KOPT-K1 (cell line): ENCODE measurements around the gene RORC.

ENCODE experiments used
- H3K27ac ChIP-seq: fragments of 200-600 bp; sonication (generic); 2 replicates; pipeline ENCODE4 v1.5.1; 2016; ENCODE audit warnings: antibody characterized with exemption, mild to moderate bottlenecking, low read depth, low read length; ENCODE audit not compliant: poor library complexity, severe bottlenecking
- H3K36me3 ChIP-seq: fragments of 200-600 bp; sonication (generic); 2 replicates; pipeline ENCODE4 v1.5.1; 2017; ENCODE audit warnings: antibody characterized with exemption, mild to moderate bottlenecking, low read length, moderate library complexity; ENCODE audit not compliant: insufficient read depth
- H3K9me3 ChIP-seq: fragments of 200-600 bp; sonication (generic); 2 replicates; pipeline ENCODE4 v1.5.1; 2017; ENCODE audit warnings: antibody characterized with exemption, low read length, mild to moderate bottlenecking; ENCODE audit not compliant: insufficient read depth, poor library complexity, severe bottlenecking

RORC gene

GRCh38 chr1:151838222-151839081, 6.8 kb upstream of the RORC start:
- Histone ChIP-seq H3K36me3 (no peaks in the 10 kb centered on the region), H3K9me3 (no peaks in the 10 kb centered on the region), H3K27ac (no peak overlapping the region)

GRCh38 chr1:151837884-151838221, 6.3 kb upstream of the RORC start:
- Histone ChIP-seq H3K9me3 (no peaks in the 10 kb centered on the region), H3K27ac (no peak overlapping the region), H3K36me3 (no peaks in the 10 kb centered on the region)

GRCh38 chr1:151837197-151837596, 5.6 kb upstream of the RORC start:
- Histone ChIP-seq H3K27ac (no peak overlapping the region), H3K9me3 (no peaks in the 10 kb centered on the region), H3K36me3 (no peaks in the 10 kb centered on the region)

GRCh38 chr1:151835596-151835995, 4.0 kb upstream of the RORC start:
- H3K27ac ChIP-seq, result no peak overlapping the region
- H3K9me3 ChIP-seq, result no peaks in the 10 kb centered on the region
- H3K36me3 ChIP-seq, result no peaks in the 10 kb centered on the region

- Histone ChIP-seq H3K36me3 (no peaks in the 10 kb centered on the region), H3K27ac (no peak overlapping the region), H3K9me3 (no peaks in the 10 kb centered on the region)
Measured at GRCh38 chr1:151834239-151834638, 2.6 kb upstream of the RORC start.

GRCh38 chr1:151833172-151833900, 1.7 kb upstream of the RORC start:
- Histone ChIP-seq H3K9me3 (no peaks in the 10 kb centered on the region), H3K36me3 (no peaks in the 10 kb centered on the region), H3K27ac (no peak overlapping the region)

- no peaks in the 10 kb centered on the region for H3K9me3 ChIP-seq
- H3K27ac ChIP-seq, result no peak overlapping the region
- no peaks in the 10 kb centered on the region for H3K36me3 ChIP-seq
Measured at GRCh38 chr1:151832318-151832980, 847 bp upstream of the RORC start.

GRCh38 chr1:151831256-151831591, 378 bp downstream of the RORC start:
- no peaks in the 10 kb centered on the region for H3K9me3 ChIP-seq
- H3K27ac ChIP-seq, result no peak overlapping the region
- H3K36me3 ChIP-seq, result no peaks in the 10 kb centered on the region

GRCh38 chr1:151830055-151830454, 1.5 kb downstream of the RORC start:
- peak overlapping the region; percentile 70 for H3K27ac ChIP-seq
- H3K36me3 ChIP-seq, result no peaks in the 10 kb centered on the region
- H3K9me3 ChIP-seq, result no peaks in the 10 kb centered on the region

- no peaks in the 10 kb centered on the region for H3K36me3 ChIP-seq
- H3K9me3 ChIP-seq, result no peaks in the 10 kb centered on the region
- H3K27ac ChIP-seq, result peak overlapping the region; percentile 70
Measured at GRCh38 chr1:151829352-151830046, 2.1 kb downstream of the RORC start.

GRCh38 chr1:151828921-151829320, 2.7 kb downstream of the RORC start:
- H3K36me3 ChIP-seq, result no peaks in the 10 kb centered on the region
- H3K9me3 ChIP-seq, result no peaks in the 10 kb centered on the region
- peak overlapping the region; percentile 70 for H3K27ac ChIP-seq

GRCh38 chr1:151827853-151828252, 3.7 kb downstream of the RORC start:
- H3K27ac ChIP-seq, result peak overlapping the region; percentile 70
- H3K9me3 ChIP-seq, result no peaks in the 10 kb centered on the region
- no peaks in the 10 kb centered on the region for H3K36me3 ChIP-seq

GRCh38 chr1:151825751-151826660, 5.6 kb downstream of the RORC start:
- Histone ChIP-seq H3K36me3 (no peaks in the 10 kb centered on the region), H3K9me3 (no peaks in the 10 kb centered on the region), H3K27ac (peak overlapping the region; percentile 16)

GRCh38 chr1:151825204-151825603, 6.4 kb downstream of the RORC start:
- no peaks in the 10 kb centered on the region for H3K36me3 ChIP-seq
- H3K9me3 ChIP-seq, result no peaks in the 10 kb centered on the region
- no peak overlapping the region for H3K27ac ChIP-seq
